Measurements from ENCODE around the gene ZNF350. TPM values are rescaled to one million over a fixed set of nuclear protein-coding genes. Genes with fewer than 3 reads are reported as not detected.

The ZNF350 gene
- total and polyA plus RNA-seq, 2 of the 13 experiments (the other 11 are each of a cell fraction or from before 2014, with no cell fraction given), result 3.7 to 6.9 TPM

DNA sequence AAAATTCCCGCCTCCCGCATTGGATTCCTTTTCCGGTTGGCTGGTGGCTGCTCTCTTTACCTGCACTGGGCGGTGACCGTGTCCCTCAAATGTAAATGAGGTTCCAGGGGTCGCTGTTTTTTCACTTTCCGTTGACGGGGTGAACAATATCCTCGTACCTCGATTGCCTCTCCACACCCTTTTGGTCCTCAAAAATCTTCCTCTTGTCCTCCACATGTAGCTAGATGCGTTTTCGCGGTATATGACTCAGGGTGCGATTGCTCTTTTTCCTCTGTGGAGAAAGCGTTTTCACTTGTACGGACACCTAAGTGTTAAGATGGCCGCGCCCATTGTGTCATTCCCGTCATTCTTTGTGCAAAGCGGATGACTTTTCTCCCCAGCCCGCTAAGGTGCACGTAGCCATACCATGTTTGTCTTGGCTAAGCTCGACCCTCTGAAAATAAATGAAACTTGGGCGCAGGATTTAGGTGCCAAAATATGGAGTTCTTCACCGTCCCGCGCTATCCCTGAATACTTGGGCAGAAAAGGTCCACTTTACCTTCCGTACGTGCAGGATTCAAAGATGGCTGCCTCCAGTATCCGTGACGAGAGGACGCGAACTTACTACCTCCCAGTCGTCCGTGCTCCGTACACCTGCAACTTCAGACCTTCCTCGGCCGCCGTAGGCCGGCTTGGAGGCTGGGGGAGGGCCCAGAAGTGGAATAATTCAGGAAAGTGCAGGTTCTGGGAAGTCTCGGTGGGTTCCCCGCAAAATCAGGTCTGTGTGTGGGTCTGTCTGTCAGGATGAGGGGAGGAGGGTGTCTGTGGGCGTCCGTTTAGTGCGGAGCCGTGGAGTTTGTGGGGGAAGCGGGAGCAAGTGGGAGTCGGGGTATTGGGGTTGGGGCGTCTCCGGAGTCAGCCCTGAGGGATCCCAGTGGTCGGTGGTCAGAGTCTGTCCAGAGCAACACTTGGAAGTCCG, 59.6 kb downstream of the ZNF350 start, which contains the start of gene ZNF613 (continued):
- TF ChIP-seq, protein P1, sequence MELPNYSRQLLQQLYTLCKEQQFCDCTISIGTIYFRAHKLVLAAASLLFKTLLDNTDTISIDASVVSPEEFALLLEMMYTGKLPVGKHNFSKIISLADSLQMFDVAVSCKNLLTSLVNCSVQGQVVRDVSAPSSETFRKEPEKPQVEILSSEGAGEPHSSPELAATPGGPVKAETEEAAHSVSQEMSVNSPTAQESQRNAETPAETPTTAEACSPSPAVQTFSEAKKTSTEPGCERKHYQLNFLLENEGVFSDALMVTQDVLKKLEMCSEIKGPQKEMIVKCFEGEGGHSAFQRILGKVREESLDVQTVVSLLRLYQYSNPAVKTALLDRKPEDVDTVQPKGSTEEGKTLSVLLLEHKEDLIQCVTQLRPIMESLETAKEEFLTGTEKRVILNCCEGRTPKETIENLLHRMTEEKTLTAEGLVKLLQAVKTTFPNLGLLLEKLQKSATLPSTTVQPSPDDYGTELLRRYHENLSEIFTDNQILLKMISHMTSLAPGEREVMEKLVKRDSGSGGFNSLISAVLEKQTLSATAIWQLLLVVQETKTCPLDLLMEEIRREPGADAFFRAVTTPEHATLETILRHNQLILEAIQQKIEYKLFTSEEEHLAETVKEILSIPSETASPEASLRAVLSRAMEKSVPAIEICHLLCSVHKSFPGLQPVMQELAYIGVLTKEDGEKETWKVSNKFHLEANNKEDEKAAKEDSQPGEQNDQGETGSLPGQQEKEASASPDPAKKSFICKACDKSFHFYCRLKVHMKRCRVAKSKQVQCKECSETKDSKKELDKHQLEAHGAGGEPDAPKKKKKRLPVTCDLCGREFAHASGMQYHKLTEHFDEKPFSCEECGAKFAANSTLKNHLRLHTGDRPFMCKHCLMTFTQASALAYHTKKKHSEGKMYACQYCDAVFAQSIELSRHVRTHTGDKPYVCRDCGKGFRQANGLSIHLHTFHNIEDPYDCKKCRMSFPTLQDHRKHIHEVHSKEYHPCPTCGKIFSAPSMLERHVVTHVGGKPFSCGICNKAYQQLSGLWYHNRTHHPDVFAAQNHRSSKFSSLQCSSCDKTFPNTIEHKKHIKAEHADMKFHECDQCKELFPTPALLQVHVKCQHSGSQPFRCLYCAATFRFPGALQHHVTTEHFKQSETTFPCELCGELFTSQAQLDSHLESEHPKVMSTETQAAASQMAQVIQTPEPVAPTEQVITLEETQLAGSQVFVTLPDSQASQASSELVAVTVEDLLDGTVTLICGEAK (IDR thresholded peaks at IDR 0.05), result no peak
- TF ChIP-seq, protein P1 (CRISPR knock-in tag; IDR thresholded peaks at IDR 0.05), result no peak; the same call in 1 of the 2 replicates
- no peak for TF ChIP-seq IKZF1 (IDR thresholded peaks at IDR 0.05)
- no peak for TF ChIP-seq ZNF530 (CRISPR knock-in tag; IDR thresholded peaks at IDR 0.05; ENCODE audit: low read depth)
- peak; percentile 38 for TF ChIP-seq TAF1 (CRISPR knock-in tag; IDR thresholded peaks at IDR 0.05)
- no peak for TF ChIP-seq HDAC6 (IDR thresholded peaks at IDR 0.05; ENCODE audit: low read depth, low read length)
- TF ChIP-seq, protein P2, sequence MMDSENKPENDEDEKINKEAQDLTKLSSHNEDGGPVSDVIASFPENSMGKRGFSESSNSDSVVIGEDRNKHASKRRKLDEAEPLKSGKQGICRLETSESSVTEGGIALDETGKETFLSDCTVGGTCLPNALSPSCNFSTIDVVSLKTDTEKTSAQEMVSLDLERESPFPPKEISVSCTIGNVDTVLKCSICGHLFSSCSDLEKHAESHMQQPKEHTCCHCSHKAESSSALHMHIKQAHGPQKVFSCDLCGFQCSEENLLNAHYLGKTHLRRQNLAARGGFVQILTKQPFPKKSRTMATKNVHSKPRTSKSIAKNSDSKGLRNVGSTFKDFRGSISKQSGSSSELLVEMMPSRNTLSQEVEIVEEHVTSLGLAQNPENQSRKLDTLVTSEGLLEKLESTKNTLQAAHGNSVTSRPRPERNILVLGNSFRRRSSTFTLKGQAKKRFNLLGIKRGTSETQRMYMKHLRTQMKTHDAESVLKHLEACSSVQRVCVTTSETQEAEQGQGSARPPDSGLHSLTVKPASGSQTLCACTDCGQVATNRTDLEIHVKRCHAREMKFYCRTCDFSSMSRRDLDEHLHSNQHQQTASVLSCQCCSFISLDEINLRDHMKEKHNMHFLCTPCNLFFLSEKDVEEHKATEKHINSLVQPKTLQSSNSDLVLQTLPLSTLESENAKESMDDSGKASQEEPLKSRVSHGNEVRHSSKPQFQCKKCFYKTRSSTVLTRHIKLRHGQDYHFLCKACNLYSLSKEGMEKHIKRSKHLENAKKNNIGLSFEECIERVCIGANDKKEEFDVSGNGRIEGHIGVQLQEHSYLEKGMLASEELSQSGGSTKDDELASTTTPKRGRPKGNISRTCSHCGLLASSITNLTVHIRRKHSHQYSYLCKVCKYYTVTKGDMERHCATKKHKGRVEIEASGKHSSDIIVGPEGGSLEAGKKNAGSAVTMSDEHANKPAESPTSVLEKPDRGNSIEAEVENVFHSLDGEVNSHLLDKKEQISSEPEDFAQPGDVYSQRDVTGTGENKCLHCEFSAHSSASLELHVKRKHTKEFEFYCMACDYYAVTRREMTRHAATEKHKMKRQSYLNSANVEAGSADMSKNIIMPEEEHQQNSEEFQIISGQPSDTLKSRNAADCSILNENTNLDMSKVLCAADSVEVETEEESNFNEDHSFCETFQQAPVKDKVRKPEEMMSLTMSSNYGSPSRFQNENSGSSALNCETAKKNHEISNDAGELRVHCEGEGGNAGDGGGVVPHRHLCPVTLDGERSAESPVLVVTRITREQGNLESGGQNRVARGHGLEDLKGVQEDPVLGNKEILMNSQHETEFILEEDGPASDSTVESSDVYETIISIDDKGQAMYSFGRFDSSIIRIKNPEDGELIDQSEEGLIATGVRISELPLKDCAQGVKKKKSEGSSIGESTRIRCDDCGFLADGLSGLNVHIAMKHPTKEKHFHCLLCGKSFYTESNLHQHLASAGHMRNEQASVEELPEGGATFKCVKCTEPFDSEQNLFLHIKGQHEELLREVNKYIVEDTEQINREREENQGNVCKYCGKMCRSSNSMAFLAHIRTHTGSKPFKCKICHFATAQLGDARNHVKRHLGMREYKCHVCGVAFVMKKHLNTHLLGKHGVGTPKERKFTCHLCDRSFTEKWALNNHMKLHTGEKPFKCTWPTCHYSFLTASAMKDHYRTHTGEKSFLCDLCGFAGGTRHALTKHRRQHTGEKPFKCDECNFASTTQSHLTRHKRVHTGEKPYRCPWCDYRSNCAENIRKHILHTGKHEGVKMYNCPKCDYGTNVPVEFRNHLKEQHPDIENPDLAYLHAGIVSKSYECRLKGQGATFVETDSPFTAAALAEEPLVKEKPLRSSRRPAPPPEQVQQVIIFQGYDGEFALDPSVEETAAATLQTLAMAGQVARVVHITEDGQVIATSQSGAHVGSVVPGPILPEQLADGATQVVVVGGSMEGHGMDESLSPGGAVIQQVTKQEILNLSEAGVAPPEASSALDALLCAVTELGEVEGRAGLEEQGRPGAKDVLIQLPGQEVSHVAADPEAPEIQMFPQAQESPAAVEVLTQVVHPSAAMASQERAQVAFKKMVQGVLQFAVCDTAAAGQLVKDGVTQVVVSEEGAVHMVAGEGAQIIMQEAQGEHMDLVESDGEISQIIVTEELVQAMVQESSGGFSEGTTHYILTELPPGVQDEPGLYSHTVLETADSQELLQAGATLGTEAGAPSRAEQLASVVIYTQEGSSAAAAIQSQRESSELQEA (CRISPR knock-in tag; IDR thresholded peaks at IDR 0.05; ENCODE audit: not compliant biosample characterization), result no peak
- peak; percentile 28; the same call in 1 of the 2 replicates for TF ChIP-seq ZNF543 (CRISPR knock-in tag; IDR thresholded peaks at IDR 0.05)
- TF ChIP-seq ASH2L (IDR thresholded peaks at IDR 0.05; ENCODE audit: insufficient read length, low read depth, low read length), result peak; percentile 83
- TF ChIP-seq ZNF547 (CRISPR knock-in tag; IDR thresholded peaks at IDR 0.05), result no peak
- TF ChIP-seq KLF6 (CRISPR knock-in tag; IDR thresholded peaks at IDR 0.05), result no peak

All from HepG2 (cell line).